SHP77 treated with DMSO at 0.1 percent for 48 hours (cell line): ENCODE data around the gene PTGER3.
A peak's percentile ranks its signal among the peaks of the same experiment; 100 is the strongest.

Experiments
- DNase-seq: peaks from one replicate; lab custom pipeline; 2025; lab: John Stamatoyannopoulos, UW

The PTGER3 gene

DNA sequence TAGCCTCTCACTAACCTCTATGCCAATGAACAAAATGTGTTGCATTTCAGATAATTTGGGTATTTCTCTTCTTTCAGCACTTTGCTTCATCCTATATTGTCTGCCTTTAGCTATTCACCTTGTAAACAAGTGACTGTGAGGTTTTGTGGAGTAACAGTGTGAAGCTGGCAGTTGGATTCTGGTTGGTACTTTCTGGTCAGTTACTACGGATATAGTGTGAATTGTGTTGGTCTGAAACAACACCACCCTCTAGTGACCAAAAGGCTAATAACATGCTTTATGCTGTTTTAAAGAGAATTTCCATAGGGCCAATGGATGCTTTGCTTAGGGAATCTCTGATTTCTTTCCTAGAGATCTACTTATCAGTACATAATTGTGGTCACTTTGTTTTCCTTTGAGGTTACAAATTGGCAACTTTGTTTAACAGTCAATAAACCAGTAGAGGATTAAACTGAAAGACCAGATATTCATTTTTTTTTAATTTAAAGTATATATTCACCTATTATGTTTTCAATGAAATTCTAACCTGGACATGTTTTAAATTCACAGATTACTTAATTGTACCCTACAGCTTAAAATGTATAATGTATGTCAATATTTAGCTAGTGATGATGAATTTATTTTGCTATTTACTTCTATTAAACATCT, 2.5 kb upstream of the PTGER3 start:
- peak; percentile 53 for DNase-seq

DNA sequence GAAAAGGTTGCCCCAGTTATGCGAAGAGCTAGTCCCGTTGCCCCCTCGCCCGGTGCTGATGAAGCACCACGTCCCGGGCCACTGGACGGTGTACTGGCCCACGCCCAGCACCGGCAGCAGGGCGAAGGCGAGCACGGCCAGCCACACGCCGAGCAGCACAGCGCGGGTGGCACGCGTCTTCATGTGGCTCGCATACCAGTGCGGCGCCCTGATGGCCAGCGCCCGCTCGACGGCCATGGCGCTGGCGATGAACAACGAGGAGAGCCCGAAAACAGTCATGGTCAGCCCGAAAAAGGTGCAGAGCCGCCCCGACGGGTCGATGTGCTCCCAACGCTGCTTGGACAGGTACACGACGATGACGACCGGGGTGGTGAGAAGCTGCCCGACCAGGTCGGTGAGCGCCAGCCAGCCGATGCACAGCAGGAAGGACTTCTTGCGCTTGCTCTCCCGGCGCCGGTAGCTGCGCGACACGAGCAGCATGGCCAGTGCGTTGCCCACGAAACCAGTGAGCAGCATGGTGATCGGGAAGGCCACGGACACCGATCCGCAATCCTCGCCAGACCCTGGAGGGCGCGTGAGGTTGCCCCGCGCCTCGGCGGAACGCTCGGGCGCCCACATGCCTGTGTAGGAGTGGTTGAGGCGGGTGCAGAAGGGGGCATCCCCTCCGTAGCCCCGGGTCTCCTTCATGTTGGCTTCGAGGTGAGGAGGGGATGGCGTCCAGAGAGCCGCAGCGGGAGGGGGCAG, 553 bp downstream of the PTGER3 start:
- DNase-seq = no peak

DNA sequence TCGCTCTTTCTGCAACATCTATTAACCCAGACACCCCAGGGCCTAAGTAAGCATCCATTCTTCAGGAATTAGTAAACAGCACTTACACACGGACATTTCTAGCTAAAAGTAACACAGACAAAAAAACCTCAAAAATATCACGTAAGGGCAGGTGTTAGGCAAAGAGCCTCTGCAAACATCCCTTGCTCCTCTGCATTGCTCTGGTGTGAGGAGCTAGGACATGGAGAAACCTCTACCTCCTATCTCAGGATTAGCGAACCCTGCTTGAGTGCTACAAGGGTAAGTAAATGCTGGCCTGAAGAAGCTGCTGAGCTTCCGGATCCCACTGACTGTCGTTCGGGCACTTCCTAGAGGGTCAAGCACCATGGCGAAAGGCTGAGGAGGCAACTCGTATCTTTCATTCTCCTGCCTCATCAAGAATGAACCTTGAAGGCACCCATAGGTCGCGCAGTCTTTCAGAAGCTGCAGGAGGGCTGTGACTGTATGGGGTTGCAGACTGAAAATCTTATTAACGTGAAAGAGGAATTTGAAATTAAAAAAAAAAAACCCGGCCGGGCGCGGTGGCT, 2.1 kb downstream of the PTGER3 start:
- no peak for DNase-seq

DNA sequence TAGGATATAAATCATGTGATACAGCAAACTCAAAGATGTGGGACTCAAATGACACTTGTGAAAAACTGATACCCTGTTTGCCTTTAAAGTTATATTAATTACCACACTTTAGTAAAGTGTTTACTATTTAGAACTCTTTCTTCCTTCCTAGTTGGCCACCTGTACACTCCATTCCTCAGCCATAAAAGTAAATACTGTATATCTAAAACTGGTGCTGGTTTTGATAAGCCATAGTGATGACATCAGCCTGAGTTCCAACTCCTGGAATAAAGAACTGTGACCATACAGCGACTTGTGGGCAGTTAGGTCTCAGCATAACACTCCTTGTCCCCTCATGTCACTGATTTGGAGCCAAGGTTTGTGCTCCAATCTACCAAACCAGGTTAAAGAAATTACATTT, 2.8 kb downstream of the PTGER3 start:
- DNase-seq = no peak

DNA sequence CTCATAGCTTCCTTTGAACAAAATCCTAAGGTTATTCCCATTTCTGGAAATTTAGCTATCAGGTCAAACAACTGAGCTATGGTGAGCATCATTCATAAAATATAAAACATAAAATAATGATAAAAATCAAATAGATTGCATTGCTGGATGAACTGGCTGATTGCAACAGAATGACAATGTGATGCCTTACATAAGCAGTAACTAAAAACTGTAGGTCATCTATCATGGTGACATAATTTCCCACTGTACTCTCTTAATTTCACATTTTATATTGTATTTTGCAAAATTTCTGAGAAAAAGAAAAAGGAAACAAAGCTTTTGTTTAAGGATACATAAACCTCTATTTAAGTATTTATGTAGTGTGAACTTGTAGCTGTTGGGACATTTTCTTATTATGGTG, 4.6 kb downstream of the PTGER3 start:
- DNase-seq = no peak

DNA sequence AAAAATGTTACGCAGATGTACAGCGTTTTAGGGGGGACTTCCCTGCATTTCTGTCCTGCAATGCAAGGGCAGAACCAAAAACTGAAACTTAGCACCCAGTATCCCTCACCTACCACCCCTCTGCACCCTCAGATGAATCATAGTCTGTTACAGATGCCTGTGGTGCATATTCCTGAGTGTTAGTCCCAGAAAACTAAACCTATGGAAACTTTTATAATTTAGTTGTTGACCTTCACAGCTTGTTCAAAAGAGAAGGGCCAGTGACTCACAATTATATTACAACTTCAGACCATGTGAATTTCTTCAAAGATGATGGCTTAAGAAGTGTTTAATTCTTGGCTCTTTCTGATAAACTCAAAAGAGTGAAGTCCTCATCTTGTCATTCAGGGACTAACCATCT, 5.8 kb downstream of the PTGER3 start:
- DNase-seq = no peak

DNA sequence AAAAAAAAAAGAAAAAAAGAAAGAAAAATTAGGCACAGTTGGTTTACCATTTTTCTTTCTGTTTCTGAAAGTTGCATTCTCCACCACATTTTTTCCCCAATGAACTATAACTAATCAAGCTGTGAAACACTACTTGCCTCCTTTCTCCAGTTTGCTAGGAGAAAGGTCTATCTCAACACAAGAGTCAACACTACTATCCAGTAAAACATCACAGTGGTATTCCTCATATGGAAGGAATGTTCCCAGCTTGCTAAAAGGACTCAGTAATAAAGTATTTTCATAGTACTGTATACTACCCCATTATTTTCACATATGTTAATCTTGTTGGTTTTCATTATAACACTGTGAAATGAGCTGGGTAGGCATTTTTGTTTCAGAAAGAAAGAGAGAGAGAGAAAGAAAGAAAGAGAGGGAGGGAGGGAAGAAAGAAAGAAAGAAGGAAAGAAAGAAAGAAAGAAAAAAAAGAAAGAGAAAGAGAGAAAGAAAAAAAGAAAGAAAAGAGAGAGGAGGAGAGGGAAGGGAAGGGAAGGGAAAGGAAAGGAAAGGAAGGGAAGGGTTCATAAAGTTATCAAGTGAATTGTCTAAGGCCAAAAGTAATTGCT, 7.9 kb downstream of the PTGER3 start:
- no peak for DNase-seq

DNA sequence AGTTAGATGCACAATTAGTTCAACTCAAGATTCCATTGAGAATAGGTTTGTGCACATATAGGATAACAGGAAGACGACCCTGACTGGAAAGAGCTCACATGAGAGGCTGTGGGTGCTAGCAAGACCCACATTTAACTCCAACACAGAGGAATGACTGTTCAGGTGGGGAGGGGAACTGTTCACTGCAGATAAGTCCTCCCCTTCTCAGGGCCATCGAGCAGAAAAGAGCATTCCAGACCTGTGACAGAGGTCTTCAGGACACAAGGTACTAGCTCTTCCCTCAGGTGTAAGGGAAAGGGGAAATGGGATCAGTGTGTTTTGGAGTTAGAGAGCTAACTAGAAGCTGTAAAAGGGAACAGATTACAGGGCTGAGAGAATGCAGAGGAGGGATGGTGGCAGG, 8.7 kb downstream of the PTGER3 start:
- no peak for DNase-seq

DNA sequence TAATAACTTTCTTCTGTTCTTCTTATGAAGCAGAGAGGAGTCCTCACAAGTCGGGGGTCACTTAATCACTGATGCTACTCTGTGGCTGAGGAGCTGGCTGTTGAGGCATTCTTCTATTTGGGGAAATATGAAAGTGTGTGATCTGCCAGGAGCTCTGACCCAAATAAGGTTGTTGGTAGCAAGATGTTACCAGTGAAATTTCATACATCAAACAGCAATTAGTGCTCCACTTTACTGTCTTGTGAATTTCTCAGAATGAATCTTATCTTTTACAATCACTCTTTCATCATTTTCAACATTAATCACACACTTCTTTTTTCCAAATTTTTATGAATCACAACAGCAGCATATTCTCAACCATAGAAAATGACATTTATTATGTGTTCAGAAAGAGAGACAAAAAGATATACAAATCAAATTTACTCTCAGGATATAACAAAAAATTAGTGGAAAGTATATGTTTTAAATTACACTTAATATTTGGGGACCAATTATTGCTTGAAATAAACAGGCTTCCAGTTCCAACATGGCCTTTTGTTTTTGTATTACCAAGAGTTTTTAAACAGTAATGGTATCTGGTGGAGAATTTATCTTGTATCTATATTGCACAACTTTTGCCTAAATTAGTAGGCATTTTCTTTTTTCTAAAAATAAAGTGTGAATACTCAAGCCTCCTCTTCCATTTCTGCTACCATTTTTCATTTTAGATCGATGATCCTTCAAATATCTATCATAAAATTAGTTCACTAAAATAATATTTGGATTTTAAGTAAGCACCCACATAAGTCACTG, 9.6 kb downstream of the PTGER3 start:
- no peak for DNase-seq

DNA sequence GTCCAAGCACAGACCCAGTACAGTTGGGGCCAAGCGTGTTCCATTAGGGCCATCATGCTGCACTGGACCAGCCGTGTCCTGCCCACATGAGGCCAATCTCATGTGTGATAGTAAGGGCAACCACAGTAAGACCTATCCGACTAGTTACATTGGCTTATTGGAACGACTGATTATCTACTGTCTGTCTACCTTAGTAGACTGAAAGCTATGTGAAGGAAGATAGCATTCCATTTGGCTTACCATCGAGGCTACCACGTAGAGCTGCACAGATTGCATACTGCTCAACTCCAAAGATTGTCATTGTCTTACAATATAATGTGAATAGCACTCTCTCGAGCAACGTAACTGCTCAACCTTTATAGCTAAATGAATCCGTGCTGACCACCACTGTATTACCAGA, 10.6 kb downstream of the PTGER3 start:
- no peak for DNase-seq

DNA sequence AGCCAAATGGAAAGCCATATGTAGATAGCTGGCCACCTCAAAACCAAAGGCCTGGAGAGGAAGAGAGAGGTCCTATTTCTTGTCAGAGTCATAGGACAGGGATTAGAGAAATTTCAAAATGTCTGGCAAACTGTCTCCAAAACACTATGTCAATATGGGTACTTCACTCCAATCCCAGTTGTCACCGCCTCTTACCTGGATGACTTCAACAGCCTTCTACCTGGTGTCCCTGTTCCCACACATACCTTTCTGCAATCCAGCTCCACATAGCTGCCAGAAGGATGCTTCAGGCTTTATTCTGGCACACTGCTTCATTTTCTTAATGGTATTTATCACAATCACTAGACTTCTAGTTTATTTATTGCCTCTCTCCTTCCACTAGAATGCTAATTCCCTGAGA, 14.5 kb downstream of the PTGER3 start:
- no peak for DNase-seq

DNA sequence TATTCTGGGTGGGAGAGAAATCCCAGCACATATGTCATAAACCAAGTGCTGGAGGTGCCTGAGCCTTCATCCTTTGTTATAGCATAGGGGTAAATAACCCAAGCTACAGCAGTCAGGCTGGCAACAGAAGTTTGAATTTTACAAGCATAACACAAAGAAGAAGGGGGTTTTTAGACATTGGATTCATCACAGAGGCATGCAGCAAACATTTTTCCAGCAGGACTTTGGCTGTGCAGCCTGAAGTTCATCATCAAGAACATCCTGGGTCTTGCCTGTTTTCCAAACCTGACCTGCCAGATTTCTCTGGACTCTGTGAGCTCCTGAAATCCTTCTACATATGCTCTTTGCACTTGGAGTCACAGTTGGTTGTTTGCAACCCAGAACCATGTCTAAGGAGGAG, 16.2 kb downstream of the PTGER3 start:
- no peak for DNase-seq

DNA sequence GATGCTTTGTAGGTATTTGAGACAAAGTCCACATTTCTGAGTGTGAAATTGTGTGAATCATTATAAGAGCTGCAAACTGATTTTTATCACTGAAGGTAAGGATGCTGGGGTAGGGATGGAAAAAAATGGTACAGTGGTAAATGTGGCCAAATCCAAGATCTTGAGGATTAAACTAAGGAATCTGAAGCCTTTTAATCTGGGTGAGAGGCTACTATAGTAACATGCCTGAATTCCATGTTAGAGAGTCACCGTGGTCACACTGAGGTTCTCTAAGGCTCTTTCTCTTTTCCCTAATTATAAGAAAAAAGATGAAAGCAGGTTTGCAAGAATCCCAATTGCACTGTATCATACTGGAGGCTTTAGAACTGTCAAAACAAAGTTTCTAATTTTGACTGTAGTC, 17.6 kb downstream of the PTGER3 start:
- DNase-seq = no peak

DNA sequence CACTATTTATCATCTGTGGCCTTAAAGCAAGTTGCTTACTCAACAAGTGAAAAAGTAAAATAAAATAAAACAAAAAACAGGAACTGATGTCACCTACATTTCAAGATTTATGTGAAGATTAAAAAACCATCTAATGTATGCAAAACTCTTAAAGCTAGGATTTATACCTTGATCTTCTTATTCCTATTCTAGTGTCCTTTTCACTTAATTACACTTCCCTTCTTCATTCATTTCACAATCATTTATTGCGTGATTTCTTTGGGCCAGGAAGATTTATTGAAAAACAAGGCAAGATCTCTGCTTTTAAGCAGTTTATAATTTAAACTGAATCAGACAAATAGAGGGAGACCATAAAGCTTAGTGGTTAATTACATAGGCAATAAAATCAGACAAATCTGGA, 18.6 kb downstream of the PTGER3 start:
- no peak for DNase-seq

DNA sequence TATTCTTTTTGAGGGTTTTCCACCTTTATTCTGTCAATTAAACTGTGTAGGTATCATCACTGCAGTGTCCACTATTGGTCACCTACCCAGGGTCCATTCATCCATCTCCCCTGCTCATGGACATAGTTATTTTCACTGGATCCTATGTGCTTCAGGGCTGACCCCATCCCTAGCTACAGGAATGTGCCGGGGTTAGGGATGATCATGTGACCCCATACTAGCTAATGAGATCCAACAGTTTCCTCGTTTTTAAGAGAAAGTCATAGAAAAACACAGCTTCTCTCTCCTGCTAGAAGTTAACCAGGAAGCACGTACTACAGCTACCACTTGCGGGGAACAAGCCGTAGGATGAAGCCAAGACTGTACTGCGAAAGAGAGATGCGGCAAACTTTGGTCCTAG, 19.6 kb downstream of the PTGER3 start:
- DNase-seq = no peak

DNA sequence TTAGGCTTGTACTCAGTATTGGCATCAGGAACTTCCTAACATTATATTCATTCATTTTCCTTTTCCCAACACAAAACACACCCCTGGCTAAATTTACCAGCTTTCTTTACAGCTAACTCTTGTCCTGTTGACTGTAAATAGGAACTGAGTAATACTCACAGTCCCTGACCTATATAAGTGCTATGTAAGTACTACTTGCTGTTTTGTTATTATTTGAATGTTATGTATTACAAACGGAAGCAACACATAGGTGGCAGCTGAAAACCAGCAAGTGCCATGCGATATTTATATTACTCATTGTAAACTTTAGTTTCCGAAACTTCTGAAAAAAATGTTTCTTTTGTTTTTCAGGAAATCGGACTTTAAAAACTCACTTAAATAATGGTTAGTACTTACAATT, 21.5 kb downstream of the PTGER3 start:
- DNase-seq = no peak

DNA sequence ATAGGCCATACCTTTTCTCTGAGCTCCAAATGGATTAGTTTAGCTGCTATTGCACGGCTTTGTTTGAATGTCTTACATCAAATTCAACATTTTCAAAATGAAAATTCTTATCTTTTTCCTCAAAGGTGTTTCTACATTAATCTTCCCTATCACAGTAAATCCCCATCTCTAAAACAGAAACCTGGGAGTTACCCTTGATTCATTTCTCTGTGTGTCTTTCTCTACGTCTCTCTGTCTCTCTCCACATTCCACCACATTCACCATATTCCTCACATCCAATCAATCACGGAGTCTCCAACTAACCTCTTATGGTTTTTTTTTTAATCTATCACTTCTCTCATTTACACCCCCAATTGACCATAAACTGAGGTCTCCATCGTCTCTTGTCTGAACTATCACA, 24.1 kb downstream of the PTGER3 start:
- no peak for DNase-seq

DNA sequence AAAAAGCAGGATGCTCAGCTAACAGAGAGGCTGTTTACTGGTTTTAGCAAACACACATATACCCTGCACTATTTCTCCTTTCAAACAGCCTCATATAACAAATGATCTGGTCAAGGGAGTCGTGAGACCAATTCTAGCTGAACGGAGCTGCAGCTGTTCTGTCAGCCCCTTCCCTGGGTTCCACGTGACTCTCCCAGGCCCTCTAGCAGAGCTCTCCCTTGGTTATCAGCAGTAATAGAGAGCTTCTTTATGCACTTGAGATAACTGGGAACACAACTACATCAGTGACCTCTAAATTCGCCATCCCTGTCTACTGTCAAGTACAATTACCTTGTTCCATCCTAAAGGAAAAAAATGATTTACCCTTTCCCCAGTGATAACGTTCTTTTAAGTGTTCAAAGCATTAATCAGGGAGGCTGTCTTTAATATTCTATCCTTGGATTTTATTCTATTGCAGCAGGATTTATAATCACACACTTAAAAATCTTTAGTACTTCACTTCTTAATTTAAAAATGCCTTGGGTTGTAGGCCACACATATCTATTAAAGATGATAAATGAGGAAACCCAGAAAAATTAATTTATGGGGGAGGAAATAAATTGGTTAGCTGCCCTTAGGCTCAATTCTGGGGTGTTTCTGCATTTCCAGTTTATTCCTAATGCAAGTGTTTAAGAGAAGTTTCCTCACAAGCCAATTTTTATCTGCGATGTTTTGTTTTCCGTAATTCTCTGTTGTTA, 28.2 kb downstream of the PTGER3 start:
- no peak for DNase-seq

DNA sequence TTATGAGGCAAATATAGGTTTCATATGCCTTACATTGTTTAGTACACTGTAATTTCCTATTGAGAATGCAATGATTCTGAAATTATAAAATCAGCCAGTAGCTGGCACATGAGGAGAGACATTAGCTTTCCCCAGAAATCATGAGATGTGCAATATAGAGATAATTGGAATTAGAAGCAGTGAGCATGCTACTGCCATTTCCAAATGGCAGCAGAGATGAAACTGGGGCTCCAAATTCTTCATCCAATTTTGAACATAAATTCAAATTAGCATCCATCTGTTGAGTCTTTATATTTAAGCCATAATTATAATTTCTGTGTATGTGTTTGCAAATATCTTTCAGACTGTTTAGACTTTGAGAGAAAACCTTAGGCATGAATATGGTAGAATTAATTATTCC, 28.8 kb downstream of the PTGER3 start:
- DNase-seq = no peak

DNA sequence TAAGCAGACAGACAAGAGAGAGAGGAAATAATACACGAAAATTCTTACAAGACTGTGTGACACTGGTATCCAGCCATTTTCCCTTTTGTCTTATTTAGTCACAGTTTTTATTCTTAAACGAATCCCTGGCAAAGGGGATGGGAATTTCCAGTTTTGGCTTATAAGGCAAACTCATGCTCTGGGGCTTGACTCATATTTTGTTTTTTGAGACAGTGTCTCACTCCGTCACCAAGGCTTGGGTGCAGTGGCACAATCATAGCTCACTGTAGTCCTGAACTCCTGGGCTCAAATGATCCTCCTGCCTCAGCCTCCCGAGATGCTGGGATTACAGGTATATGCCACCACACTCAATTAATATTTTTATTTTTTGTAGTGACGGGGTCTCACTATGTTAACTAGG, 31.9 kb downstream of the PTGER3 start:
- DNase-seq = no peak

DNA sequence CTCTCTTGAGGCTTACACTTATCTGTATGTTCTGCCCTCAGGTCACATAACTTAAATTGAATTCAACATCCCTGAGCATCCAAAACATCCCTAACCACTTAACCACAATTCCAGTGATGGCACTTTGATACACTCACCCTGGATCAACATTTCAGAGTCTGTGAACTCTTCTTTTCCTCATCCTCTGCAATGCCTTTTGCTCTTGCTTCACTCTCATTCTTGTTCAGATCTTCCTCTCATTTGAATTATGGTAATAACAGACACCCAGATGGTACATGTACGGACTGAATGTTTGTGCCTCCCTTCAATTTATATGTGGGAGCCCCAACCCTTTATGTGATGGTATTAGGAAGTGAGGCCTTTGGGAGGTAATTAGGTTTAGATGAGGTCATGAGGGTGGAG, 33.4 kb downstream of the PTGER3 start:
- no peak for DNase-seq
